A673 (cell line): ENCODE results near the gene INPP4B. TPM values are rescaled to one million over a fixed set of nuclear protein-coding genes. Genes with fewer than 3 reads are reported as not detected.

Experiments used
- BruUV-seq: library from RNA; stranded (reverse); fragments of 400-500 nt; replicated peaks from 2 replicates; lab custom pipeline; 2021; lab: Mats Ljungman, UMichigan
- CTCF ChIA-PET: fragments of 300-600 bp; sonication (Branson Sonifier 250); formaldehyde crosslinking; loops from one replicate; lab custom pipeline; 2022; ENCODE audit warnings: antibody characterized with exemption; lab: Charles Lee
- POLR2A ChIA-PET: fragments of 300-600 bp; sonication (Branson Sonifier 250); formaldehyde crosslinking; loops from one replicate; lab custom pipeline; 2022; ENCODE audit warnings: antibody characterized with exemption; ENCODE audit not compliant: low non-redundant PET; lab: Charles Lee
- DNase-seq: peaks from one replicate; pipeline ENCODE4 v3.0.0-alpha.2; 2015; ENCODE audit warnings: low spot score
- H3K27ac ChIP-seq: fragments of 200-600 bp; sonication (generic); 2 replicates; pipeline ENCODE4 v1.5.1; 2016; ENCODE audit warnings: mixed run types, low read depth, mild to moderate bottlenecking, mixed read lengths, antibody characterized with exemption, low read length; ENCODE audit not compliant: poor library complexity, severe bottlenecking
- H3K27me3 ChIP-seq: fragments of 200-600 bp; sonication (generic); replicated peaks from 2 replicates; pipeline ENCODE4 v1.6.1; 2017; ENCODE audit warnings: mixed run types, low read depth, mild to moderate bottlenecking, mixed read lengths, antibody characterized with exemption, low read length; ENCODE audit not compliant: insufficient read depth, poor library complexity
- H3K36me3 ChIP-seq: fragments of 200-600 bp; sonication (generic); 2 replicates; pipeline ENCODE4 v1.6.1; 2016; ENCODE audit warnings: mixed run types, mild to moderate bottlenecking, mixed read lengths, antibody characterized with exemption, low read length; ENCODE audit not compliant: insufficient read depth, poor library complexity, severe bottlenecking
- H3K4me1 ChIP-seq: fragments of 200-600 bp; sonication (generic); 2 replicates; pipeline ENCODE4 v1.6.1; 2017; ENCODE audit warnings: mixed run types, mild to moderate bottlenecking, mixed read lengths, antibody characterized with exemption, low read length; ENCODE audit not compliant: insufficient read depth, poor library complexity, severe bottlenecking
- H3K4me3 ChIP-seq: fragments of 200-600 bp; sonication (generic); 2 replicates; pipeline ENCODE4 v1.5.1; 2016; ENCODE audit warnings: low read depth, mixed run types, mild to moderate bottlenecking, mixed read lengths, low read length; ENCODE audit not compliant: poor library complexity, severe bottlenecking
- H3K9me3 ChIP-seq: fragments of 200-600 bp; sonication (generic); 2 replicates; pipeline ENCODE4 v1.6.1; 2016; ENCODE audit warnings: mixed run types, low read depth, mild to moderate bottlenecking, mixed read lengths, antibody characterized with exemption, low read length; ENCODE audit not compliant: poor library complexity, severe bottlenecking
- EZH2 ChIP-seq: fragments of 200-600 bp; sonication (generic); IDR thresholded peaks from 2 replicates; pipeline ENCODE4 v1.6.1; 2017; ENCODE audit warnings: borderline replicate concordance, low read depth, mild to moderate bottlenecking, mixed read lengths, antibody characterized with exemption, low read length; ENCODE audit not compliant: poor library complexity, severe bottlenecking
- intact Hi-C: fragments of 100-400 bp; cut with micrococcal nuclease; formaldehyde crosslinking; loops from one replicate; pipeline ENCODE4 v1.10.0; 2022; ENCODE audit not compliant: unreplicated experiment
- total RNA-seq: library from RNA; stranded (reverse); gene quantifications from 2 replicates; pipeline ENCODE4 v1.2.3, GENCODE V29; 2021
- TF ChIP-seq, protein P1 (sequence below): fragments of 300-800, 200-600 bp; sonication (generic); conservative IDR thresholded peaks from 2 replicates; pipeline ENCODE4 v1.5.1; 2017; ENCODE audit warnings: low read depth, mild to moderate bottlenecking, antibody characterized with exemption, low read length, moderate library complexity, mixed read lengths

The INPP4B gene
- total RNA-seq, 1 experiment from 2014 or later = 13.1 TPM

DNA sequence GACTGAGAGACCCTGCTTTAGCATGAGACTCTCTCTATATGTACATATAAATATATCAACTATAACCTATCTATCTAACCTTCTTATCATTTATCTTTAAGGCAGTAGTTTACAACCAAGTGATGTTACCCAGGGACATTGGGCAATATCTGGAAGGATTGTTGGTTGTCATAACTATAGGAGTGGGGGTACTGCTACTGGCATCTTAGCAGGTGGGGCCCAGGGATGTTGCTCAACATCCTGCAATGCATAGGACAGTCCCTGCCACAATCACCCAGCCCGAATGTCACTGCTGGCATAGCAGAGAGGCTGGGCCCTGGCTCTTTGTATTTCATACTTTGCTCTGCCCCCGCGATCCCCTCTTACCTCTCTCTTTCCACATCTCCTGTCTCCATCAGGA lies 812.0 kb downstream of the INPP4B start:
- DNase-seq = no peak
- POLR2A ChIA-PET = no interaction called here
- BruUV-seq = no TSS peak
- no peak for TF ChIP-seq EZH2
- no peak overlapping the region for H3K27ac ChIP-seq
- H3K27me3 ChIP-seq = no peaks in the 10 kb centered on the region
- intact Hi-C loops = no loop called here
- no peaks in the 10 kb centered on the region for H3K36me3 ChIP-seq
- peaks cover 3% of the 10 kb centered on the region for H3K4me1 ChIP-seq
- H3K9me3 ChIP-seq = no peaks in the 10 kb centered on the region
- no peak overlapping the region for H3K4me3 ChIP-seq
- CTCF ChIA-PET = no interaction called here

DNA sequence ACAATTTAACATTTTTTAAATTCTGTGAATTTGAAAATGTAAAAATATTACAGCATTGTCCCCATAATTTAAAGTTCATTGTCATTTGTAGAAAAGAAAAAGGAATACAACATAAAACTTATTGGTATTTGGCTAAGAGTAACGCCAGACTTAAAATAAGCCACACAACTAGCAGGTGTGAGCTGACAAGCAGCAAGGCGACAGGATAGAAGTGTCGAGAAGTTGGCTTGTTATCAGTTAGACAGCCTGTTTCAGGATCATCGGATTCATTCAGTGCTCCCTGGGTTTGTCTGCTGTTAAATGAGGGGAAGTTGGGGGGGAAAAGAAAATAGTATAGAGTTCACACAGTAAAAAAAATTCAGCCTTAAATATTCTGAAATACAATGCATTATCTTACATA lies 816.1 kb downstream of the INPP4B start:
- no TSS peak for BruUV-seq
- TF ChIP-seq, protein P1, sequence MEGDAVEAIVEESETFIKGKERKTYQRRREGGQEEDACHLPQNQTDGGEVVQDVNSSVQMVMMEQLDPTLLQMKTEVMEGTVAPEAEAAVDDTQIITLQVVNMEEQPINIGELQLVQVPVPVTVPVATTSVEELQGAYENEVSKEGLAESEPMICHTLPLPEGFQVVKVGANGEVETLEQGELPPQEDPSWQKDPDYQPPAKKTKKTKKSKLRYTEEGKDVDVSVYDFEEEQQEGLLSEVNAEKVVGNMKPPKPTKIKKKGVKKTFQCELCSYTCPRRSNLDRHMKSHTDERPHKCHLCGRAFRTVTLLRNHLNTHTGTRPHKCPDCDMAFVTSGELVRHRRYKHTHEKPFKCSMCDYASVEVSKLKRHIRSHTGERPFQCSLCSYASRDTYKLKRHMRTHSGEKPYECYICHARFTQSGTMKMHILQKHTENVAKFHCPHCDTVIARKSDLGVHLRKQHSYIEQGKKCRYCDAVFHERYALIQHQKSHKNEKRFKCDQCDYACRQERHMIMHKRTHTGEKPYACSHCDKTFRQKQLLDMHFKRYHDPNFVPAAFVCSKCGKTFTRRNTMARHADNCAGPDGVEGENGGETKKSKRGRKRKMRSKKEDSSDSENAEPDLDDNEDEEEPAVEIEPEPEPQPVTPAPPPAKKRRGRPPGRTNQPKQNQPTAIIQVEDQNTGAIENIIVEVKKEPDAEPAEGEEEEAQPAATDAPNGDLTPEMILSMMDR = no peak
- no peak for TF ChIP-seq EZH2
- H3K27ac ChIP-seq = no peak overlapping the region
- intact Hi-C loops = no loop called here
- no peaks in the 10 kb centered on the region for H3K27me3 ChIP-seq
- DNase-seq = no peak
- POLR2A ChIA-PET = no interaction called here
- H3K9me3 ChIP-seq = no peaks in the 10 kb centered on the region
- no peak overlapping the region for H3K4me3 ChIP-seq
- no peaks in the 10 kb centered on the region for H3K36me3 ChIP-seq
- H3K4me1 ChIP-seq = no peaks in the 10 kb centered on the region
- CTCF ChIA-PET = no interaction called here

DNA sequence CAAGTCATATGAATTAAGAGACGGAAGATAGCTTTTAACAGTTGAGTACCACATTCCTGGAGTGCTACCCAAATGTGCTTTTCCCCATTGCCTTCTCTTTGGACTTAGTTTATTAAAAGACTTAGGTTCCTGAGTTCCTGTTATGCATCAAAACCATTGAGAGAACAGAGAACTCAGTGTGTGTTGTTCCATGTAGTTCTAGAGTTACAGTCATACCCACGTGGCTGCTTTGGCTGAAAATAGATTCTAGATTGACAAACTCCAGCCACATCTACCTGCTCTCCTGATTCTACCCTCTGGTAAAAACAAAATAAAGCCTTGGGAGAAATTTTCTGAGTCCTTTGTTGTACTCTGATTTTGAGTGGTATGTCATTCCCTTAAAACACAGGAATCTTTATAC lies 824.3 kb downstream of the INPP4B start:
- POLR2A ChIA-PET = no interaction called here
- H3K27me3 ChIP-seq = no peaks in the 10 kb centered on the region

DNA sequence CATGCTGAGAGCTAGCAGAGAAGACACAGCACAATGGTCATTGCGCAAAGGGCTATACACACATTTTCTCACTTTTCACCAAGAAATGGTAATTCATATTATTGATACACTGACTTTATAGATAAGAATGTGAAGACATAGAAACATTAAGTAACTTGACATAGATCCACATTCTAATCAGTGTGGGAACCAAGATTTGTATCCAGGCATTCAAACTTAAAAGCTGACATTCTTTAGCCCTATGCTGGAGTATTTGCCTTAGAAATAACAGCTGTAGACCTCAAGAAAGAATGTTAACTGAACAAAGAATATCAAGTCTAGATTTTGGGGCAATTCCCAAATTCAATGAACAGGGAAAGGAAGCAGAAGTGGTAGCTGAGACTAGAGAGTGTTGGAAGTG lies 824.9 kb downstream of the INPP4B start:
- ChIA-PET CTCF (no interaction called here), POLR2A (no interaction called here)
- Histone ChIP-seq H3K27me3 (no peaks in the 10 kb centered on the region), H3K36me3 (no peaks in the 10 kb centered on the region), H3K4me1 (no peaks in the 10 kb centered on the region), H3K27ac (no peak overlapping the region), H3K9me3 (no peaks in the 10 kb centered on the region), H3K4me3 (no peak overlapping the region)
- intact Hi-C loops = no loop called here
- no TSS peak for BruUV-seq
- TF ChIP-seq, protein P1 = no peak
- no peak for TF ChIP-seq EZH2
- no peak for DNase-seq

More for the DNA sequence above, 824.3 kb downstream of the INPP4B start:
- Histone ChIP-seq H3K9me3 (no peaks in the 10 kb centered on the region), H3K27ac (no peak overlapping the region), H3K36me3 (no peaks in the 10 kb centered on the region), H3K4me3 (no peak overlapping the region), H3K4me1 (no peaks in the 10 kb centered on the region)
- intact Hi-C loops = no loop called here
- no peak for DNase-seq
- no TSS peak for BruUV-seq
- CTCF ChIA-PET = no interaction called here
- TF ChIP-seq, protein P1 = no peak
- TF ChIP-seq EZH2 = no peak
